ENCODE measurements around the gene MLPH. TPM values are rescaled to one million over a fixed set of nuclear protein-coding genes. Genes with fewer than 3 reads are reported as not detected.

The MLPH gene
- total RNA-seq, 2 donors from 2014 or later: 0.75 to 1.0 TPM

GRCh38 chr2:237570776-237571335 is 83.8 kb downstream of the MLPH start:
- Histone ChIP-seq H3K9ac (ENCODE audit: extremely low read depth, low read length, poor library complexity, severe bottlenecking) (no peak overlapping the region), H3K4me1 (ENCODE audit: control insufficient read depth, insufficient read depth, low read length) (peaks cover 6% of the 10 kb centered on the region), H3K27me3 (ENCODE audit: control insufficient read depth, insufficient read depth, low read length, poor library complexity, severe bottlenecking) (no peaks in the 10 kb centered on the region), H3K9me3 (ENCODE audit: control insufficient read depth, low read length) (no peaks in the 10 kb centered on the region), H3K27ac (ENCODE audit: low read depth, low read length) (no peak overlapping the region), H3K4me3 (ENCODE audit: low read length) (no peak overlapping the region), H3K36me3 (ENCODE audit: control insufficient read depth, insufficient read depth, low read length) (peaks cover 16% of the 10 kb centered on the region)
- no peak overlapping the region for H3K27ac Mint-ChIP-seq
- WGBS, 2 experiments (ENCODE audit: insufficient coverage in 1 of 2, insufficient read length in 1 of 2): 91 to 95% methylated on average over 3 to 9 of the region's 9 CpGs
- H3K27me3 Mint-ChIP-seq (ENCODE audit: insufficient read depth): no peaks in the 10 kb centered on the region
- peaks cover 20% of the 10 kb centered on the region for H3K36me3 Mint-ChIP-seq (ENCODE audit: low read depth)
- H3K4me1 Mint-ChIP-seq: peaks cover 28% of the 10 kb centered on the region
- peaks cover 2% of the 10 kb centered on the region for H3K9me3 Mint-ChIP-seq
- H3K4me3 Mint-ChIP-seq: no peak overlapping the region
- no peak for DNase-seq
- TF ChIP-seq CTCF (conservative IDR thresholded peaks at IDR 0.05): no peak

GRCh38 chr2:237571551-237571950 is 84.5 kb downstream of the MLPH start:
- Histone ChIP-seq H3K9ac (ENCODE audit: extremely low read depth, low read length, poor library complexity, severe bottlenecking) (no peak overlapping the region), H3K4me3 (ENCODE audit: low read length) (no peak overlapping the region), H3K27me3 (ENCODE audit: control insufficient read depth, insufficient read depth, low read length, poor library complexity, severe bottlenecking) (no peaks in the 10 kb centered on the region), H3K4me1 (ENCODE audit: control insufficient read depth, insufficient read depth, low read length) (peaks cover 6% of the 10 kb centered on the region), H3K36me3 (ENCODE audit: control insufficient read depth, insufficient read depth, low read length) (peaks cover 18% of the 10 kb centered on the region), H3K27ac (ENCODE audit: low read depth, low read length) (no peak overlapping the region), H3K9me3 (ENCODE audit: control insufficient read depth, low read length) (no peaks in the 10 kb centered on the region)
- Mint-ChIP-seq H3K27ac (peak overlapping the region; percentile 41), H3K27me3 (ENCODE audit: insufficient read depth) (no peaks in the 10 kb centered on the region), H3K4me3 (no peak overlapping the region), H3K9me3 (peaks cover 2% of the 10 kb centered on the region), H3K4me1 (peaks cover 28% of the 10 kb centered on the region), H3K36me3 (ENCODE audit: low read depth) (peaks cover 27% of the 10 kb centered on the region)
- no peak for TF ChIP-seq CTCF (conservative IDR thresholded peaks at IDR 0.05)
- no peak for DNase-seq
- 82 to 88% methylated on average over 3 to 7 of the region's 7 CpGs for WGBS, 2 experiments (ENCODE audit: insufficient coverage in 1 of 2, insufficient read length in 1 of 2)

GRCh38 chr2:237572021-237572741 is 85.1 kb downstream of the MLPH start:
- Histone ChIP-seq H3K9me3 (ENCODE audit: control insufficient read depth, low read length) (no peaks in the 10 kb centered on the region), H3K9ac (ENCODE audit: extremely low read depth, low read length, poor library complexity, severe bottlenecking) (no peak overlapping the region), H3K4me1 (ENCODE audit: control insufficient read depth, insufficient read depth, low read length) (peaks cover 6% of the 10 kb centered on the region), H3K4me3 (ENCODE audit: low read length) (no peak overlapping the region), H3K27ac (ENCODE audit: low read depth, low read length) (no peak overlapping the region), H3K36me3 (ENCODE audit: control insufficient read depth, insufficient read depth, low read length) (peaks cover 25% of the 10 kb centered on the region), H3K27me3 (ENCODE audit: control insufficient read depth, insufficient read depth, low read length, poor library complexity, severe bottlenecking) (no peaks in the 10 kb centered on the region)
- H3K4me3 Mint-ChIP-seq: no peak overlapping the region
- H3K36me3 Mint-ChIP-seq (ENCODE audit: low read depth): peaks cover 33% of the 10 kb centered on the region
- H3K4me1 Mint-ChIP-seq: peaks cover 30% of the 10 kb centered on the region
- H3K9me3 Mint-ChIP-seq: peaks cover 2% of the 10 kb centered on the region
- 29 to 32% methylated on average over 15 to 24 of the region's 24 CpGs for WGBS, 2 experiments (ENCODE audit: insufficient coverage in 1 of 2, insufficient read length in 1 of 2)
- peak overlapping the region; percentile 41 for H3K27ac Mint-ChIP-seq
- H3K27me3 Mint-ChIP-seq (ENCODE audit: insufficient read depth): no peaks in the 10 kb centered on the region
- TF ChIP-seq CTCF (conservative IDR thresholded peaks at IDR 0.05): peak; percentile 100
- DNase-seq: peak; percentile 98

All from endodermal cell (in vitro differentiated cells).